Adrenal gland (tissue), 12 donors: ENCODE measurements around the gene UGT1A9. TPM values are rescaled to one million over a fixed set of nuclear protein-coding genes. Genes with fewer than 3 reads are reported as not detected.

Source experiments
- DNase-seq, 7 donors: peaks; one replicate each; pipeline ENCODE4 v3.0.0-alpha.2; 2019 to 2020
- H3K27ac ChIP-seq, 5 donors: fragments of 200-600 bp; sonication (generic) in 4 of 5; 1 replicate in 3 of 5; 2 replicates in 2 of 5; pipeline versions ENCODE4 v1.5.1 to v1.8.0; 2016 to 2020; ENCODE audit warnings: mild to moderate bottlenecking in 1 of 5
- H3K27me3 ChIP-seq: fragments of 200-600 bp; 2 replicates; pipeline ENCODE4 v1.8.0; 2021
- H3K36me3 ChIP-seq, 2 donors: fragments of 200-600 bp; replicated peaks in 1 of 2; 1 replicate in 1 of 2; 2 replicates in 1 of 2; pipeline versions ENCODE4 v1.5.1 to v1.8.0; 2018 to 2022
- H3K4me1 ChIP-seq, 2 donors: fragments of 200-600 bp; replicated peaks in 1 of 2; 1 replicate in 1 of 2; 2 replicates in 1 of 2; pipeline versions ENCODE4 v1.5.1 to v1.8.0; 2018 to 2021
- H3K4me3 ChIP-seq, 4 donors: fragments of 200-600 bp; sonication (generic) in 3 of 4; one replicate each; pipeline ENCODE4 v1.5.1; 2016 to 2018
- H3K9me3 ChIP-seq, 3 donors: fragments of 200-600 bp; sonication (generic) in 1 of 3; replicated peaks in 1 of 3; 1 replicate in 2 of 3; 2 replicates in 1 of 3; pipeline versions ENCODE4 v1.5.1 to v1.8.0; 2016 to 2021
- POLR2A ChIP-seq, 2 donors: fragments of 450-650 bp; IDR thresholded peaks; one replicate each; pipeline ENCODE4 v1.6.1; 2017; ENCODE audit warnings: antibody characterized with exemption in 2 of 2, mild to moderate bottlenecking in 2 of 2, moderate library complexity in 1 of 2
- WGBS, 4 donors: extraction: QIAGEN DNeasy Blood & Tissue Kit in 2 of 4; methylation state at CpG; one replicate each; pipeline versions ENCODE4 v1.1.5 to v1.1.7; 2013 to 2017; 5-methylcytosine and 5-hydroxymethylcytosine counted together
- intact Hi-C, 2 donors: fragments of 100-400 bp; cut with DNase I; formaldehyde crosslinking; loops; one replicate each; pipeline versions ENCODE4 v1.14.1 to v1.15.0; 2022 to 2023
- polyA plus RNA-seq, 3 donors: library from polyadenylated mRNA; stranded (reverse); fragments of 200-250 nt in 2 of 3; fragments of 350-450 nt in 1 of 3; fragmentation: Illumina TruSeq in 1 of 3; extraction: RNeasy Lipid Tissue Mini Kit (QIAGEN cat#74804) in 1 of 3; gene quantifications; one replicate each; pipeline ENCODE4 v1.2.3, GENCODE V29; 2013 to 2014
- total RNA-seq, 9 donors: library from RNA; depleted of rRNA in 4 of 9; stranded (reverse); fragments of >200 nt in 4 of 9; fragments of 120-200 nt in 1 of 9; fragmentation: NEBNext Ultra II Directional in 1 of 9; extraction: Animal tissue kit (Norgen Biotek cat#: 25700) in 1 of 9; gene quantifications; one replicate each; pipeline versions ENCODE4 v1.1.0 to v1.2.4, GENCODE V29; 2013 to 2023
- TF ChIP-seq, protein P1 (sequence below), 6 experiments: fragments of 450-650 bp in 4 of 6; fragments of 200-600 bp in 2 of 6; sonication (generic) in 1 of 6; IDR thresholded peaks; 1 replicate in 5 of 6; 2 replicates in 1 of 6; pipeline versions ENCODE4 v1.5.1 to v1.8.0; 2016 to 2021; ENCODE audit warnings: antibody characterized with exemption in 6 of 6, mild to moderate bottlenecking in 2 of 6, moderate library complexity in 1 of 6
- donor health status: healthy with polysubstance abuse.
- donor health status: Bipolar disorder and iron deficiency.
- donor health status: DM: yes; HTN: yes; CAD: no.
- donor health status: DM: no; HTN: no; CAD: no.
- donor health status: DM: no; HTN: no; CAD: no.
- donor health status: DM: yes; HTN: yes; CAD: no.

The UGT1A9 gene
- total and polyA plus RNA-seq, 12 donors = not detected

DNA sequence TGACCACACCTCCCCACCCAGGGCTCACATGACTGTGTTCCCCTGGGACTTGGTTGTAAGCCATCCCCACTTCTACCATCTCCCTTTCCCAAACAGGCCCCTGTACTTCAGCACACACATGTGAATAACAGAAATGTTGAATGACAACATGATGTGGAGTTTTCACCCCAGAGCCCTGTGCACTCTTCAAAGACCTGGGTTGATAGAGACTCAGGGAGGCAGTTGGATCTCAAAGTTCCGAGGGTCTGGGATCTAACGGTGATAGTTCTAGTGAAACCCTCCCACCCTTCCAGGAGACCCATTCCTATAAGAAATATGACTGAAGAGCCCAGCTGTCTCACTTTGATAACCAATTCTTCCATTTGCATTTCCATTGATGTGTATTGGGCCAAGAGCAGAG, 106.3 kb downstream of the UGT1A9 start, which contains the start of gene MROH2A:
Gene MROH2A (plus strand): TSS at position 301 of the 400 bp plus-strand sequence. CDS start 1,029 bp downstream, outside the sequence.
- Histone ChIP-seq H3K27me3 (no peaks in the 10 kb centered on the region), H3K36me3 (no peaks in the 10 kb centered on the region), H3K27ac (no peak within 1 kb of the TSS), H3K9me3 (no peaks in the 10 kb centered on the region), H3K4me3 (no peak within 1 kb of the TSS), H3K4me1 (no peaks in the 10 kb centered on the region)
- WGBS, 4 donors = 65 to 84% (median 69%) methylated on average over 2 of the region's 2 CpGs
- intact Hi-C loops = no loop called here
- DNase-seq = no peak
- TF ChIP-seq, protein P1, sequence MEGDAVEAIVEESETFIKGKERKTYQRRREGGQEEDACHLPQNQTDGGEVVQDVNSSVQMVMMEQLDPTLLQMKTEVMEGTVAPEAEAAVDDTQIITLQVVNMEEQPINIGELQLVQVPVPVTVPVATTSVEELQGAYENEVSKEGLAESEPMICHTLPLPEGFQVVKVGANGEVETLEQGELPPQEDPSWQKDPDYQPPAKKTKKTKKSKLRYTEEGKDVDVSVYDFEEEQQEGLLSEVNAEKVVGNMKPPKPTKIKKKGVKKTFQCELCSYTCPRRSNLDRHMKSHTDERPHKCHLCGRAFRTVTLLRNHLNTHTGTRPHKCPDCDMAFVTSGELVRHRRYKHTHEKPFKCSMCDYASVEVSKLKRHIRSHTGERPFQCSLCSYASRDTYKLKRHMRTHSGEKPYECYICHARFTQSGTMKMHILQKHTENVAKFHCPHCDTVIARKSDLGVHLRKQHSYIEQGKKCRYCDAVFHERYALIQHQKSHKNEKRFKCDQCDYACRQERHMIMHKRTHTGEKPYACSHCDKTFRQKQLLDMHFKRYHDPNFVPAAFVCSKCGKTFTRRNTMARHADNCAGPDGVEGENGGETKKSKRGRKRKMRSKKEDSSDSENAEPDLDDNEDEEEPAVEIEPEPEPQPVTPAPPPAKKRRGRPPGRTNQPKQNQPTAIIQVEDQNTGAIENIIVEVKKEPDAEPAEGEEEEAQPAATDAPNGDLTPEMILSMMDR (IDR thresholded peaks at IDR 0.05) = no peak
- no peak for TF ChIP-seq POLR2A (IDR thresholded peaks at IDR 0.05)

- TF ChIP-seq, protein P1 (IDR thresholded peaks at IDR 0.05) = no peak
- no peak for TF ChIP-seq POLR2A (IDR thresholded peaks at IDR 0.05)
- intact Hi-C loops = no loop called here
- no peak for DNase-seq
- Histone ChIP-seq H3K27ac (no peak overlapping the region), H3K4me3 (no peak overlapping the region), H3K36me3 (no peaks in the 10 kb centered on the region), H3K9me3 (no peaks in the 10 kb centered on the region), H3K27me3 (no peaks in the 10 kb centered on the region), H3K4me1 (no peaks in the 10 kb centered on the region)
- WGBS, 4 donors = 40 to 79% (median 79%) methylated on average over 1 to 4 of the region's 4 CpGs
These were observed 108.0 kb downstream of the UGT1A9 start for GRCh38 chr2:233779722-233780121.

DNA sequence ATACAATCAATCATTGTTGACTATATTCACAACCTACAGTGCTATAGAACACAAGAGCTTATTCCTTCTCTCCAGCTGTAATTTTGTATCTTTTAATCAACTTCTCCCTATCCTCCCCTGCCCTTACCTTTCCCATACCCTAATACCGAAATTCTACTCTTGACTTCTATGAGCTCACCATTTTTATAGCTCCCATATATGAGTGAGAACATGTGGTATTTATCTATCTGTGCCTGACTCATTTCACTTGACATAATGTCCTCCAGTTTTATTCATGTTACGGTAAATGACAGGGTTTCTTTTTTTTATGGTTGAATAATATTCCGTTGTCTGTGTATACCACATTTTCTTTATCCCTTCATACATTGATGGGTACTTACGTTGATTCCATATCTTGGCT, 109.1 kb downstream of the UGT1A9 start:
- H3K27ac ChIP-seq = no peak overlapping the region
- 76 to 85% (median 81%) methylated on average over 4 of the region's 4 CpGs for WGBS, 4 donors
- H3K36me3 ChIP-seq = no peaks in the 10 kb centered on the region
- H3K27me3 ChIP-seq = no peaks in the 10 kb centered on the region
- H3K4me1 ChIP-seq = no peaks in the 10 kb centered on the region
- no peak overlapping the region for H3K4me3 ChIP-seq
- H3K9me3 ChIP-seq = no peaks in the 10 kb centered on the region
- intact Hi-C loops = no loop called here
- no peak for DNase-seq
- TF ChIP-seq, protein P1 (IDR thresholded peaks at IDR 0.05) = no peak
- no peak for TF ChIP-seq POLR2A (IDR thresholded peaks at IDR 0.05)

DNA sequence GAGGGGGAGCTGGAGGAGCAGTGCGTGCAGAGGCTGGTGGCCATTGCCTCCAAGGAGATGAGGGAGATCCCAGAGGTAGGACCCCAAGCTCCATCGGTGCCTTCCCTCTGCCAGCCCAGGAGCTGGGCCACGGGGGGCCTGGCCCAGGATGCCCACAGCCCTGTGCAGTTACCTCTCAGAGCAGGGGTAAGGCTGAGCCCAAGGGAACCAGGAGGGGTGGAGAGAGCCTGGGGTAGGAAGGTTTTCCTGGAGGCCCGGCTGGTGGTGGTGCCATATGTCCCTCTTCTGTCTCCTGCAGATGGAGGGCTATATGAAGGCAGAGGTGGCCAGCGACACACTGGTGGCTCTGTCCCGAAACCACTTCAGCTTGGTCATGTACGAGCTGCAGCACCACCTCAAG, 117.9 kb downstream of the UGT1A9 start:
- WGBS, 4 donors = 88 to 93% (median 93%) methylated on average over 3 to 7 of the region's 7 CpGs
- TF ChIP-seq, protein P1 (IDR thresholded peaks at IDR 0.05) = no peak
- TF ChIP-seq POLR2A (IDR thresholded peaks at IDR 0.05) = no peak
- H3K36me3 ChIP-seq = no peaks in the 10 kb centered on the region
- no peaks in the 10 kb centered on the region for H3K9me3 ChIP-seq
- intact Hi-C loops = no loop called here
- no peak overlapping the region for H3K4me3 ChIP-seq
- no peaks in the 10 kb centered on the region for H3K4me1 ChIP-seq
- no peaks in the 10 kb centered on the region for H3K27me3 ChIP-seq
- H3K27ac ChIP-seq = no peak overlapping the region
- DNase-seq = peak in 1 of 7 donors; percentile 14
